Activated CD8-positive, alpha-beta memory T cell treated with anti-CD3 and anti-CD28 coated beads for 48 hours (primary cell): Measurements from ENCODE around the gene NACC2.

Experiments
- DNase-seq, 3 experiments: peaks; one replicate each; pipeline ENCODE4 v3.0.0-alpha.2; 2020; ENCODE audit warnings: low read depth in 2 of 3, low spot score in 2 of 3

Gene NACC2

DNA sequence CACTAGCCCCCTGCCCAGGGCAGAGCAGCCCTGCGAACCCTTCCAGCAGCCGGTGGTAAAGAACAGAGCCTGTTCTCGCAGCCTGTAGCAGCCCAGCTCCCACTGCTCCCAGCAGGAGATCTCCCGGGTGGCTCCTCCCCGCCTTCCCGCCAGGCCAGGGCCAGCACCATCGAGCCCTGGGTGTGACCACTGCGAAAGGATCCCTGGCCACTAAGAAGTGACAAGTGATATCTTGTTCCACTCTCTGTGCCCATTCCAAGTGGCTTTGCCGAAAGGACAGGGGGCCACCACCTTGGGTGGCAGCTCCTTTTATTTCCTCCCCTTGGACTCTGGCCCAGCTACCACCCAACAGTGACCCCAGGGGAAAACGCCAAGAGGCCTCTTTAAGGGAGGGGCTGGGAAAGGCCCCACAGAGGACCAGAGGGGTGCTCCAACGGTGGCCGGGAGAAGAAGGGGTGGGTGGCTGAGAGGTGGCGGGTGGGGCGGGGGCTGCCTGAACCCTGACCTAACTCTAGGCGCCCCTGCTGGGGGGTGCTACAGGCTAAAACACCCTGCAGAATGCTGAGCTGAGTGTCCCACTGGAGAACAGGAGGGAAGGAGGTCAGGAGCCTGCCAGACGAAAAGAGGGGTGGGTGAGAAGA lies 1.6 kb downstream of the NACC2 start:
- no peak for DNase-seq

GRCh38 chr9:136092741-136093140 lies 2.3 kb downstream of the NACC2 start:
- DNase-seq, result no peak

GRCh38 chr9:136092353-136092650 lies 2.8 kb downstream of the NACC2 start:
- DNase-seq, result no peak

DNA sequence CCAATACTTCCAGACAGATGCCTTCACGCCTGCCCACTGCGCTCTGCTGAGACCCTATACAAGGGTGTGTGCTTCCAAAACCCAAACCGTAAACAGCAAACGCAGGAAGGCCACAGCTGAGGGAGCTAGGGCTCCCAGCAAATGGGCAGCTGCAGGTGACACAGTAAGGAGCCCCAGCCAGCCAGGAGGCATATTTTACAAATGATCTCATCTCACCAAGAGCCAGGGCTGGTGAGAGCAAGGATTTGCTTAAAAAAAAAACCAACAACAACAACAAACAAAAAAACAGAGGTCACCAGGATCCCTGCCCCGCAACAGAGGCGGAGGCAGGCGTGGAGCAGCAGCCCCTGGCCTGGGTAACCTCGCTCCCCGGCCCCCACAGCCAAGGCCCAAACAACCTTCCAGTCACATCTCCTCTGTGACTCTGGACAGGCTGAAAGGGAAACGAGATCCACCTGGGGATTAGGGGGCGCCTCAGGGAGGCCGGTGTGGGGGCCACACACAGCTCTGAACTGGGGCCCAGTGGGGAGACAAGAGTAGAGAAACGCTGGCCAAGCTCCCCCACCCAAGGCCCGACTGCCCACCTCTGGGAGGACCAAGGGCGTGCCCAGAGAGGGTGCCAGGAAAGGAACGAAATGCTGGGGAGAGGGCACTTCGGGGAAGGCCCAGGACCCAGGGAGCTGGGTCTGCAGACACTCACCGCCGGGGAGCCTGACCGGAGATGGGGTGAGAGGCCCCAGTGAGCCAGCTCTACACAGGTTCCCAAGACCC lies 3.3 kb downstream of the NACC2 start:
- no peak for DNase-seq

GRCh38 chr9:136090768-136091581 lies 4.1 kb downstream of the NACC2 start:
- DNase-seq, result no peak

DNA sequence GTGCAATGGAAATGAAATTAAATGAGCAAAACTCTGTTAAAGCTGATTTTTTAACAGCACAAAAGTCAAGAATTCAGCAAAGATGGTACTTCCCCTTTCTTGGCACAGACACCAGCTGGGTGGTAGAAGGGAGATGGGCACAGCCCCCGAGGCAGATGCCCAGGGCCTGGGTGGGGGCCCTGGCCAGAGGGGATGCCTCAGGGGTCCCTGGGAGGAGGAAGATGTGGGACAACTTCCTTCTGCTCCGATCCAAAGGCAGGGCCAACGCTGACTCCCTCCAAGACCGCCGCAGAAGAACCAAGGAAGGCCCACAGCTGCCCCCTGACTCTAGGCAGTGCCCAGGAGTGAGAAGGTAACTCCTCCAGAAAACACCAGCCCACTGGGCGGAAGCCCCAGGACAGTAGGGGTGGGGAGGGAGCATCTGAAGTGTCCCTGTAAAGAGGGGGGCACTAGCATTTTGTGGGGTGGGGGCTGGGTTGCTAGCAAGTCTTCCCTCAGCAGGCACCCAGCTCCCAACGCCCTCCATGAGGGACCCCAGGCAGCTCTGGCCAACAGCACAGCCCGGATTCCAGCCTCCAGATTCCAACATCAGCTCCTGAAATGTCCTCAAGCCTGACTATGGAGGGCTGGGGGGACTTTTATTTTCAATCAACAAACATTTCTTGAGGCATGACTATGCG lies 4.9 kb downstream of the NACC2 start:
- no peak for DNase-seq

- DNase-seq, result no peak
Measured at GRCh38 chr9:136089697-136090045, 5.4 kb downstream of the NACC2 start.

GRCh38 chr9:136088939-136089696 lies 6.0 kb downstream of the NACC2 start:
- no peak for DNase-seq

DNA sequence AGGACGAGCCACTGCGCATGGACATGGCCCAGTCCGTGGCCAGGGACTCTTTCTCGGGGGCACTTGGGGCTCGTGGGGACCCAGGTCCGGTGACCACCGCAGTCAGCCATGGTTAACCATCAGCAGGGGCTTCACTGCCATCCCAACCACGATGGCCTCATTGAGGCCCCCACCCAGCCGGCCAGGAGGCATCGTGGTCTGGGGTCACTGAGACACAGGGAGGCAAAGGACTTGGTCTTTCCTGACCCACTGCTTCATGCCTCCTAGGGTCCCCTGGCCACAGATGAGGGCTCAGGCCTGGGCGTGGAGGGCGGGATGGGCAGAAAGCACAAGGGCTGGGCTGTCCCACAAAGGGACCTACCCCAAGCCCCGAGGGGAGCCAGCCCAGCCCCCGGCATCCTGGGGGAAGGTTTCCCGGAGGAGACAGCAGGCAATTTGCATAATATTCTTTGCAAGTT lies 6.6 kb downstream of the NACC2 start:
- DNase-seq, result no peak

GRCh38 chr9:136087741-136088480 lies 7.2 kb downstream of the NACC2 start:
- DNase-seq, result no peak

GRCh38 chr9:136086951-136087740 lies 7.9 kb downstream of the NACC2 start:
- no peak for DNase-seq

GRCh38 chr9:136086213-136086881 lies 8.7 kb downstream of the NACC2 start:
- DNase-seq, result no peak

DNA sequence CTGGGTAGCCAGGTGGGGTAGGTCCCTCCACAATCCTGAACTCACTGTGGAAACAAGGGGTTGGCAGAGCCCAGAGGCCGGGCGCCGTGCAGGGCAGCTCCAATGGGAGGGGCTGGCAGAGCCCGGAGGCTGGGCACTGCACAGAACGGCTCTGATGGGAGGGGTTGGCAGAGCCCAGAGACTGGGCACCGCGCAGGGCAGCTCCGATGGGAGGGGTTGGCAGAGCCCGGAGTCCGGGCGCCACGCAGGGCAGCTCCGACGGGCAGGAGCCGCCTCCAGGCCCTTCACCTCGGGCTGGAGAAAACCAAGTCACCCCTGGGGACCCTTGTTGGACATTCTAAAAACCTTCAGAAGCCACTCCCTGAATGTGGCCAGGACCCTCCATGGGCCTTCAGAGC lies 9.3 kb downstream of the NACC2 start:
- DNase-seq, result no peak

DNA sequence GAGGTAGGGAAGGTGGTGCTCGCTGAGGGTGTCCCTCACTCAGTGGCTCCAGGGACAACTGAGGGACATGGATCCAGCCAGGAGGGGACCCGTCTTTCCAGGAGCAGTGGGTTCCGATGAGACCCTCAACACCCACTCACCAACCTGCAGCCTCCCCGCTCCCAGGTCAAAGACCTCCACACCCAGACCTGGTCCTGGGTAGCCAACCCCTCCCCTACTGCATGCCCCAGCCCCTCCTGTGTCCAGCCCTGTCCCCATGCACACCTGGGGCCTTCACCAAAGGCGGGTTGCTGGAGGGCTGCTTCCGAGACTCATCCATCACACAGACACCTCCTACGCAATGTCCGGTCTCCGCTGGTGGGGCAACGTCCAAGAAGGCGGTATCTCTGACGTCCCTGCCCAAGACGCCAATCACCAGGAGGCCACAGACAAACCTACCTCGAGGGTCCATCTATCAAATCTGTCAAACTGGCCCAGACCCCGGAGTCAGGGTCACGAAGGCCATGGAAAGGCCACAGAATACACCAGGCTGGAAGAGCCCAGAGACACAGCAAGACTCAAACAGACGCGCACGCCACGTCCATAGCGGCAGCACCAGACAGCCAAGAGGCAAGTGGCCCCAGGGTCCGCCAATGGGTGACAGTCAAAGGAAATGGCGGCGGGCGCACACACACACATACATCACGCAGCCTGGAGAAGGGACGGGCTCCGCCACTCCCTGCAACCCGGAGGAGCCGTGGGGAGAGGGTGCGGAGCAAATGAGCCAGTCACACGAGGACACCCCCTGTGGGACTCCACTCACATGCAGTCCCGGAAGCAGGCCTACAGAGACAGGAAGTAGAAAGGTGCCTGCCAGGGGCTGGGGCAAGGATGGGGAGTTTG lies 10.8 kb downstream of the NACC2 start:
- DNase-seq, result no peak

- DNase-seq, result no peak
Measured at GRCh38 chr9:136083558-136084062, 11.5 kb downstream of the NACC2 start.

DNA sequence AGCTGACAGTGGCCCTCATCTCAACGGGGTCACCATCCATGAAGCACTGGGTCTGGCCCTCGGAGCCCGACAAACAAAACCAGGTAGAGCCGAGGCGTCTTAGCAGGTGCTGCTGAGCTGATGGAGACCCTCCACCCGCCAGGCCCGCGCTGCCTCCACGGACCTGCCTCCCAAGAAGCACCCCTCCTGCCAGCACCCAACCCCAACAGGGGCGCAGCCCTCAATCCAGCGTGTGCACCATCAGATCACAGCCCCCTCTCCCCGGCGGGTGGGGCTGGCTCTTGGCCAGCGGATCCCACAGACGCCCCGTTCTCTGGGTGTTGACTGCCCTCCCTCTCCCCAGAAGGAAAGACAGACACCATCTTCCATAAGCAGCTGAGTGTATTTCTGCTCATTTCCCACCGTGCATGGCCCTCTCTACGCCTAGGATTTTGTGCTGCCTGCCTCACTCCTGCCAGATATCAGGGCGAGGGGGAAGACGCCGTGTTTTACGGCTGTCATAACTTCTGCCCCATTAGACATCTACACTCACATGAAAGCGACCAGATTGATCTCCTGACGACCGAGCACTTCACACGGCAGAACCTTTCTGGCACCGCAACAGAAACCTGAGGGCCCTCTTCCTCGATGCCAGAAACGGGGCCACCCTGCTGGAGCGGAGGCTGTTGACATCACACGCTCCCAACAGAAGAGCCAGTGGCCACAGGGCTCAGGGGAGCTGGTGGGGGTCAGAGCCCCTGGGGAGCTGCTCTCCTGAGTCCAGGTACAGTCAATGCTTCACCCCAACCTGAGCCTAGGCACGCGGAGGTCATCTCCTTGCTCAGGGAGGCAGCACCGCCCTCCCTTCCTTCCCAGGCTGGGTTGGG lies 12.4 kb downstream of the NACC2 start:
- no peak for DNase-seq
